ENCODE measurements around the gene PJA1.
A peak's percentile ranks its signal among the peaks of the same experiment; 100 is the strongest.

The PJA1 gene, protein sequence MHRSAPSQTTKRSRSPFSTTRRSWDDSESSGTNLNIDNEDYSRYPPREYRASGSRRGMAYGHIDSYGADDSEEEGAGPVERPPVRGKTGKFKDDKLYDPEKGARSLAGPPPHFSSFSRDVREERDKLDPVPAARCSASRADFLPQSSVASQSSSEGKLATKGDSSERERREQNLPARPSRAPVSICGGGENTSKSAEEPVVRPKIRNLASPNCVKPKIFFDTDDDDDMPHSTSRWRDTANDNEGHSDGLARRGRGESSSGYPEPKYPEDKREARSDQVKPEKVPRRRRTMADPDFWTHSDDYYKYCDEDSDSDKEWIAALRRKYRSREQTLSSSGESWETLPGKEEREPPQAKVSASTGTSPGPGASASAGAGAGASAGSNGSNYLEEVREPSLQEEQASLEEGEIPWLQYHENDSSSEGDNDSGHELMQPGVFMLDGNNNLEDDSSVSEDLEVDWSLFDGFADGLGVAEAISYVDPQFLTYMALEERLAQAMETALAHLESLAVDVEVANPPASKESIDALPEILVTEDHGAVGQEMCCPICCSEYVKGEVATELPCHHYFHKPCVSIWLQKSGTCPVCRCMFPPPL

DNA sequence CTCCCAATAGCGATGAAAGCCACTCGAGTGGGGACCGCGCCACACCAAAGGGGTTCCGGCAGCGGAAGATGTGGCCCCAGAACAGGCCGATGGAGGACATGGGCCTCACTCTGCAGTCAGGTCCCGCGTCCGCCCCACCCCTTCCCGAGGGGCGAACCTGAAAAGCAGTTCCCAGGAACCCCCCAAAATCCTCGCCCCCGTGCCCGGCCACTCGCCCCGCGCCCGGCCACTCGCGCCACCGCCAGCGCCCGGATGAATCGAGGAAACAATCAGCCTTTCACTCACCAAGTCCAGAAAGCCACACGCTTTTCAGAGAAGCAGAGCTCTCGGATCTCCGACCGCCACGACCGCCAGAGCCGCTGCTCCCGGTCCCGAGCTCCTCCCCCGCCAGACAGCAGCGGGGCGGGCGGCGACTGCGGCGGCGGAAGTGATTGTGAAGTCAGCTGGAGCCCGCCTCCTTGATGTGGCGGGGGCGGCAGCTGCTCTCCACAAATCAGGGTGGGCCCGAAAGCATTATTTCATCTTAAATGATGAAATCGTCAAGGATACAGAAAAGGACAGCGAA, at the start of gene PJA1:
Gene PJA1 (minus strand): TSS at position 367 of the 565 bp plus-strand sequence. CDS start 2,380 bp downstream, outside the sequence.
- DNase-seq (ENCODE audit: low spot score), result peak; percentile 63

DNA sequence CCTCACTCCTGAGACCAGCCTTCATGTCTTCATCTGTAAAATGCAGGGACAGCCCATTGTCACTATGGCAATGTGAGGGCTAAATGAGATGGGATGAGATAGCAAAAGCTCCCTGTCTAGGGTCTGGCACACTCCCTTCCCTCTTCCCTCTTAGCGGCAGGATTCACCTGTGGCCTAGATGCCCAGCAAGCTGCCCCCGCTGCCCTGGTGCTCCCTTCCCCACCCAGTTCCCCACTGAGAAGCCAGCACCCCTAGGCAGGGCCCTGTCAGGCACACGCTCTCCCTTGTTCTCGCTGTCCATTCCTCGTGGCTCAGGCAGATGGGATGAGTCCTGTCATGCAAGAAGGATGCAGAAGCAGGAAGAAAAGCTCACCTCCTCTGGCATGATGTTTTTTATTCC, 49.2 kb upstream of the PJA1 start:
- no peak for DNase-seq (ENCODE audit: low spot score)

DNA sequence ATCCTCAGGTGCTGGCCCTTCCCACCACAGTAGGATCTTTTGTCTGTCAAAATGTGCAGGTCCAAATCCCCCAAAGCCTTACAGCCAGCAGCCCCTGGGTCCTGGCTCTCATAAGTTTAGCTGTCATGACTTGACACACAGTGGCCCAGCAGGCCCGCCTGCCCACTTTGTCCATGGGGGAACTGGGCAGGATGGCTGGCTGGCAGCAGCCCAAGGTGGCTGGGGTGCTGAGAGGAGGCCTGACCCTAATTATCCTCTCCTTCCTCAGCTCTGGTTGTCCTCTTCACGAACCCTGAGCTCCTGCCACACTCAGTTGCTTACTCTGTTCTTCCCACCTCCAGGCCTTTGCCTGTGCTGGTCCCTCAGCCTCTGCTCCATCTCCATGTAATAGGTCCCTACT, 46.4 kb upstream of the PJA1 start:
- DNase-seq (ENCODE audit: low spot score), result no peak

DNA sequence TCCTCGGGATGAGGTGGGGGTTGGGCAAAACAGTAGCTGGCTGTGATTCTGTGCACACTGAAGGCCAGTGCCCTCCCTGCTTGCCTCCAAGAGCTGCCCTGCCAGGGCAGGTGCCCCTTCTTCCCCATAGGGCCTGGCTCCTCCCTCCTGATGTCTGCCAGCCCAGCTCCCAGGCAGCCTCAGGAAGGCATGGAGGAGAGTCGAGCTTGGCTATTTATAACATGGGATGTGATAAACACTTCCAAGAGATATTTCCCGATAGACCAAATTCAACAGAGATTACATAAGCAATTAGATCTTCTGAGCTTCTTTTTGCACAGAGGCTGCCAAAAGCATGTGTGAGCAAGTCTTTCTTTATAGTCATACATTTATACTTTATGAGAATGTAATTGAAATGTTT, 45.3 kb upstream of the PJA1 start:
- DNase-seq (ENCODE audit: low spot score), result no peak

DNA sequence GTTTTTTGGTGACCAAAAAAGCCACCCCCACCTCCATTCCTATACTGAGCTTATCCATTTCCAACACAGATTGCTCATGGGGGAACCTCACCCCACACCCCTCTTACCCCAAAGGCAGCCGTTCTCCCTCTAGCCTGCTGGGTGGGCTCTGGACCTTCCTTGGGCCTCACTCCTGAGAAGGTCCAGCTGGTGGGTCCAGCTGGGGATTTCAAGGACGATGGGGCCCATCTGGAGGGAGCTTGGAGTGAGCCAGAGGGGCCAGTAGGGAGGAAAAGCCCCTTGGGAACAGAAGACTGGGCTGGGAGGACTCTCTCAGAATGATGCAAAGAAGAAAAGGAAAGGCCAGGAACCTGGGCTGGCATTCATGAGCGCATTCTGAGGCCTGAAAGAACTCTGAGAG, 42.0 kb upstream of the PJA1 start:
- DNase-seq (ENCODE audit: low spot score), result no peak

DNA sequence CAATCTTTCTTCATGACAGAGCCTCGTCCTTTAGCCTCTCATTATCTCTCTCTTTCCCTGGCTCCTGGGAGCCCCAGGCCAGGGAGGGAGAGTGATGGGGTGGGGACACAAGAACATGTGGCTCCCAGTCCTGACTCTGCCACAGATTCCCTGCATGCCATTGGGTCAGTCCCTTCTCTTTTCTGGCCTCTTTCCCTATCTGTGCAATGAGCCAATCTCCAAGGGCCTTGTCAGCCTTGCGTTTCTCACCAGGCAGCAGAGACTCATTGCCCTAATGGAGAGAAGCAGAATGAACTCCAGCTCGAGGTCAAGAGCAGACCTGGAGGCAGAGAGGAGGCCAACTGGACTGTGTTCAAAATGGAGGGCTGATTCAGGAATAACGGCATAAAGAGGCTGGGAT, 38.4 kb upstream of the PJA1 start:
- no peak for DNase-seq (ENCODE audit: low spot score)

DNA sequence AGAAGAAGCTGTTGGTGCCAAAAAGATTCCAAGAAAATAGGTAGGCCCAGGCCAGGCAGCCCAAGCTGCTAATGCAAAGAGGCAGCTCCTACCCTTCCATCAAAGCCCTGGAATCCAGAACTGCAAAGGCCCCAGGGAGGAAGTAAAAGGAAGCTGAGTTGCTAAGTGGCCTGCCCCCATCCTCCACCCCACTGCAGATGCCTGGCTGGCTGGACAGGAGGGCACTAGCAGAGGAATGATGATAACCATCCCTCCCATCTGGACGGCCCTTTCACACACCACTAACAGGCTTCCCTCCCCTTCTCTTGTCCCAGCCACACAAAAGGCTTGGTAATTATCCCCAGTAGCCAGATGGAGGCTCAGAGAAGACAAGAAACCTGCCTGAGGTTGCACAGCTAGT, 32.4 kb upstream of the PJA1 start:
- DNase-seq (ENCODE audit: low spot score), result no peak

DNA sequence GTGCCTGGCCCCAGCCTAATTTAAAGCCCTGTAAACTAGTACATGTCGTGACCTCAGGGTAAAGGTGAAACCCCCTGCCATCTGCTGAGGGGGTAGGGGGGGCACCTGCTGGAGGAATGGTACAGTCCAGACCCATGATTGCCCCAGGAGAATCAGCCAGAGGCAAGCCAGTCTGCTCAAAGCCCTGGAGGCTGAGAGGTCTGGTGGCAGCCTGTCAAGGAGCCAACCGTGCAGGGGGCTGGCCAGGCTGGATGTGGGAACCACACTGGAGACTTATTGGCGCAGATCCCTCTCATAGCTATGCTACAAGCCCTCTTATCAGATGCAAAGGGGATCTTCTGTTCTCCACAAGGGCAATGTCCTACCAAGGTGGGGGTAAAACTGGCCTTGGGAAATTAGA, 31.4 kb upstream of the PJA1 start:
- DNase-seq (ENCODE audit: low spot score), result no peak

DNA sequence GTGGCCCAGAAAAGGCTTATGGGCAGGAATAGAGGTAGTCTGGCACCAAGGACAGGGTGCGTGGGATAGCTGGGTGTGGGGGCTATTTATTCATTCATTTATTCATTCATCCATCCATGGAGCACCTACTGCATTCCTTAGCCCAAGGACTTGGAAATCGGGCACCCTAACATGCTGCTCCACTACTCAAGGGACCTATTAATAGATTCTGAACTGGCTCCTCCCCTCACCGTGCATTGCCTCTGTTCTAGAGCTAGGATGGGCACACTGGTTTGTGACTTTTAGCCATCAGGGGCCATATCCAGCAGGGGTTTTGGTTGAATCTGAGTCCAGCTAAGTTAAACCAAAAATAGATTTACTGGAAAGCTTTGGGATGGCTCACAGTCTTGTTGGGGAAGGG, 30.6 kb upstream of the PJA1 start:
- no peak for DNase-seq (ENCODE audit: low spot score)

DNA sequence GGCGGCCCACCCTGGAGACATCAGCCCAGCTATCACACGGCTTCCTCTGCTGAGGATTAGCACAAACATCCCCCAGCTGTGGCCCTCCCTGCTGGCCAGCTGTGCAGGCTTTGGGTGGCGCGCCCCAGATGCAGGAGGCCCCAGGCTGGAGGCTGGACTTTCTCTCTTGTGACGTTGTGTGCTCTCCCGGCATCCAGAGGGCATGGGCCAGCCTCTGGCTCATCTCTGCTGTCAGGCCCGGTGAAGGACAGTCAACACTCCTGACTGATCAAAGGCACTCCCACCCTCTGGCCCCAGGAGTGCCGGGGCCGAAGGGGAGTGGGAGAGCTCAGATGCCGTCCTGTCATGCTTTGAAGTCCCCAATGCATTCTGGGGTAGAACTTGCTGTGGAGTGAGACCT, 29.9 kb upstream of the PJA1 start:
- DNase-seq (ENCODE audit: low spot score), result no peak

DNA sequence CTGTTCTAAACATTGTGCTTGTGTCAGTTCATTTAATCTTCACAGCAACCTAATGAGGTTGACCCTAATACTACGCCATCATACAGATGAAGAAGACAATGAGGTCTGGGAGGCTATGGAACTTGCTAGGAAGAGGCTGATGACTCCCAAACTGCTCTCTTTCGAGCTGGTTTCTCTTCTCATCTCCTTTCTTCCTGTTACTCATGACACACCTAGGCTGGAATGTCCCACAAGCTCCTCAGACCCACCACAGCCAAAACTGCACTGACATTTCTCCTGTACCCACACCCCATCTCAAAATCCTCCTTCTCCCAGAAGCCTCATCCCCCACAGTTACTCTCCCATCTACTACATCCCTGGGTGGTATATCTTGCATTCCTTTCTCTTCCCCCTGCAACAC, 27.4 kb upstream of the PJA1 start:
- DNase-seq (ENCODE audit: low spot score), result no peak

DNA sequence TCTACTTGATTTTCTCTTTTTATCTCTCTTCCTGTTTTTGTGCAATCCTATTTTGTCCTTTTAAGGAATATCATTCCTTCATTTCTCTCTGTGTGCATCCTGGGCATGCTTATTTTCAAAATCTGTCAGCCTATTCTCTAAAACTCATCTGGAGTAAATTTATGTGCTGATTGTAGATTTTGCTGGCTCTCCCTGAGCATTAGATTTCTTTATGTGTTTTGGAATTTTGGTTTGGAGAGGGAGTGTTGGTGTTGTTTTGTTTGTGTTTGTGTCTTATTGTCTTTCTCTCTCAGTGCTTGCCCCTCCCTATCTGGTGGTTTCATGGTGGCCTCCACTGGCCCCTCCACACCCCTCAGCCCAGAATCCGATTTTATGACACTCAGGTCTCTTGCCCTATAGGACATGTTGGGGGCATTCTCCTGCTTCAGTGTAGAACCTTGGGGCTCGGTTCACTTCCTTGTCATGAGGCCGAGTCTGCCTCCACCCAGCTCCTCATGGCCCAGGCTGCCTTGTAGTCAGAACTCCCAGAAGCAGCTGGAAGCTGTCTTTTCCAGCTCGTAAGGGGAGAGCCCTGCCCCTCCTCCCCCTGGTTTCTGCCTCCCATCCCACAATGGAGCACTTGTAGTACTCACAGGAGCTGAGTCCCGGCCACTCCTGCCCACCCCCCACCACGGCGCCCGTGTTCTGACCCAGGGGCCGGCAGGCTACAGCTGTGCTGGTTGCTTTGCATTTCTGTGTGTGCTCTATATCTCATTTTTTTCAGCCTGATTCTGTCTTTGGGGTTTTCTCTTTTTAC, 24.5 kb upstream of the PJA1 start:
- no peak for DNase-seq (ENCODE audit: low spot score)

DNA sequence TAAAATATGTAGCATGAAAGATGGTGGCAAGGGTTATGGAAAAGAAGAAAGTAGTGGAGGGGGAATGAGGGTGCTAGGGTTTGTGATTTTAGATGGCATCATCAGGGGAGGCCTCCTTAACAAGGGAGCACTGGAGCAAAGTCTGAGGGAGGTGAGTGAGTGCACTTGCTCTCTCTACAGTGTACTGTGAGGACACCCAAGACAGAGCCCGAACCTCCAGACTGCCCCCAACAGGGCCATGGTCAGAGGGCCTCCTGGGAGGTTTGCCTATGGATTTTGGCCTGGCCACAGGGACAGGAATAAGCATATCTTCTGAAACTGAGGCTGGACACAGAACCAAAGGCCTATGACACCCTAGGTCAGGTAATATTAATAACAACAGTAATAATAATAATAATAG, 21.4 kb upstream of the PJA1 start:
- no peak for DNase-seq (ENCODE audit: low spot score)

DNA sequence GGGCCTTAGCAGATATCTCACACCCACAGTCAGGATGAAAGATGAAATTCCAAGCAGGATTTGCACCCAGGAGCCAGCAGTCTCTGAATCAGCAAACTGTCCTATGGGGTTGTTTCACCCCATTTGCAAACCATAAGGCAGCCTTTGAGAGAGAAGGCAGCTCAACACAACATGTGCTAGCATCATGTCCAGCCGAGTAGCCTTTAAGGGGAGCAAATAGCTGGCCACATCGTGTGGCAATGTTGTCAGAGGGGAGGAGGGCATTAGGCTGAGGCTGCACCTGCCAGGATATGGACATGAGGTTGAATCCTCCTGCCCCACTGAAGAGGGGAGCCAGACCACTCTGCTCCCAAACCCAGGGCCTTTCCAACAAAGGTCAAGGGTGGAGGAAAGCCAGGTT, 20.6 kb upstream of the PJA1 start:
- DNase-seq (ENCODE audit: low spot score), result no peak

DNA sequence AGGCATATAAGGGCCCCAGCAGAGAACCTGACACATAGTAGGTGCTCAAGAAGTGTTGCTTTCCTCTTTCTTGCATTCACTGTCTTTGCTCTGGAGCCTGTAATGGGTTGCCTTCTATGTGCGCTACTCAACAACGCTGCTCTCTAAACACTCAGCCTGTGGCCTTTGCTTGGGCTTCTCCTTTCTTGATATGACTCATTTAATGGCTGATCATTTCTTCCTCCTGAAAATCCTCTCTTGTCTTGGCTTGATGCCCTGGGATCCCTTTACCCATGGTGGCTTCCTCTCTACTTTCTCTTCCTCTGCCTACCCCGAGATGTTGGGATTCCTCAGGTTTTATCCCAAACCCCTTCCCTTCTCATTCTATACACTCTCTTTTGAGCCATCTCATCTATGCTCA, 19.9 kb upstream of the PJA1 start:
- no peak for DNase-seq (ENCODE audit: low spot score)

DNA sequence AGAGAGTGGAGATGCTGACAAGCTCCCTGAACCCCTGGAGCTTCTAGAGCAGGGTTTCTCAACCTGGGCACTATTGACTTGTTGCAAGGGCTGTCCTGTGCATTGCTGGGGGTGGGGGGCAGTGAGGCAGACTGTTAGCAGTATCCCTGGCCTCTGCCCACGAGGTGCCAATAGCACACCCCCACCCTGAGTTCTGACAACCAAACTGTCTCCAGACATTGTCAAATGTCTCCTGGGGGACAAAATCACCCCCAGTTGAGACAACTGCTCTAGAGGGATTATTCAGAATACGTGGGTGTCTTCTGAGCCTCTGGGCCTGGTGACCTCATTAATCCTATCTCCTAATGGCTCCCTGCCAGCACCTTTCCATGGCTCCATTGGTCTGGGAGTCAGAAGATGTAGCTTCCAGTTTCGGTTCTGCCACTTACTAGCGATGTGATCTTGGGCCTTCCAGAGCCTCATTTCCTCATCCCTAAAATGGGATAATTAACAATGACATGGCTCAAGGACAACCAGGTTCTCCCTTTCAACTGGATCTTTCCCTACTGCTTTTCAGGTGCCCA, 17.6 kb upstream of the PJA1 start:
- no peak for DNase-seq (ENCODE audit: low spot score)

DNA sequence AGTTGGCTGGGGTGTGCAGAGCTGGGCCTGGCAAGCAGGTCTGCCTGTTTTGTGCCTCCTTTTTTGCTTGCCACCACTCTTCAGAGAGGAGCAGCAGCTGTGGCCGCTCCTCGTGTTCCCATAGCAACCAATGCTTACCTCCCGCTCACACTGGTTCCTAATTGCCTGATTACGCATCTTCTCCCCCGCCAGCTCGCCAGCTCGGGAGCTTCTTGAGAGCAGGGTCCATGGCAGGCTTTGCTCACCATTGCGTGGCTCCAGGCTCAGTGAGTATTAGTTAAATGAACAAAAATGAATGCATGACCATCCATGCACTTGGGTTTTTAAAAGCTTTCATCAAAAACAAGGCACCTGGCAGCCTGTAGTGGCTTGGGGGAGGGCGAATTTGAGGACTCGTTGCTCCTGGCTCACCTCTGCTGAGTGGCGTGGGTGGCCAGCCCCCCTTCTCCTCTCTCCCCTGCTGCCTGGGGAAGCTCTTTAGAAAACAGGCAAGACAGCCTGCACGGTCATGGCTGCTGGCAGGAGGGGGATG, 14.2 kb upstream of the PJA1 start:
- peak; percentile 63 for DNase-seq (ENCODE audit: low spot score)

DNA sequence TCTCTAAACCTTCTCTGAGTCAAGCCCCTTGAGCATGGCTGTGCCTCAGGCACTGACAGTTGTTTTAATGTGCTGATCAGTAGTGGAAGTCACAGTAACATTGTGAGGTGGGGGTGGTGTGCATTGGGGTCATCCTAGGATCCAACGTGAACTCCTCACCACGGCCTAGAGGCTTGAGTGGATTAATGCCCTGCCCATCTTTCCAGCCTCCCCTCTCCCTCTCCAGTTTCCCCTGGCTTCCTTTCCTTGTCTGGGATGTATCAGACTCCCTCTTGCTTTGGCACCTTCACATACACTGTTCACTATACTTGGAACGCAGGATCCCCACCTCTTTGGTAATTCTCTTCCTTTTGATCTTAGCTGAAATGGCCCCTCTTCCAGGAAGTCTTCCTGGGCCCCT, 13.3 kb upstream of the PJA1 start:
- DNase-seq (ENCODE audit: low spot score), result no peak

DNA sequence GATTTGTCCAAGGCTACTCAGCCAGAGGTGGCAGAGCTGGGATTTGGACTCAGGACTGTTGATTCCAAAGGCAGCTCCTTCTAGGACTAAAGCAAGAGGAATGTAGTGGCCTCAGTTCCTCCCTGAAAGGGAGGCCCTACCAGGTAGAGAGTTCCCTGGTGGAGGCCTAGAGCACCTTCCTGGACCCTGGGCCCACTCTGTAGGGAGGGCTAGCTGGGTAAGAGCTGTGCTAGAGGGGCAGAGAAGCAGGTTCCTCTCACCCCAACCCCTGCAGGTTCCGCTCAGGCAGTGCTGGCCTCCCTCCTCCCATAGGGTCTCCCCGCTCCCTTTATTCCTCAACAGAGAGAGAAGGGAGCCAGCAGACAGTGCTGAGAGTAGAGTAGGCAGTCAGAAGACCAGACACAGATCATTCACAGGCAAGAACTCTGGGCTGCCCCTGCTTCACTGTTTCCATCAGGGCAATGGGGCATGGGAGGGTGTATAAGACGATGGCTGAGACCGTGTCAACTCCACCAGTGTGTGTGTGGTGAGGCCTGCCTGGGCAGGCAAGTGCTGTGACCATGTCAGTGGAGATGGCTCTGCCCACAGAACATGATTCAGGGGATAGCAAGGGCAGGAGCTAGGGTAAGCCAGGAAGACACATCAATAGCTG, 12.4 kb upstream of the PJA1 start:
- DNase-seq (ENCODE audit: low spot score), result no peak

DNA sequence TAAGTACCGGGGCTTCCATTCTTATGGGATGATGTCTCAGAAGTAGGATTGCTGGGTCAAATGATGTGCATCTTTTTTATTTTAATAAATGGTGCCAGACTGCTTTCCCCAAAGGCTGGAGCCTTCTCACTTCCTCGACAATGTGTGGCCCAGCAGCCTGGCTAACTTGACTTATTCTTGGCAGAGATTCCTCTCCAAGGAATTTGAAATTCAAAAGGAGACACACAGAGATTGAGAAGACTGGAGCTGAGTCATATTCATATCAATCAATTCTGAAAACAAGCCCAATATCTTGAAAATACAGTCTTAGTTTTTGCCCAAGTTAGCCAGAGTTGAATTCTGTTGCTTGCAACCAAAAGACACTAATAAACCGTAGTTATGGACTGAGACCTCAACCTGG, 10.8 kb upstream of the PJA1 start:
- no peak for DNase-seq (ENCODE audit: low spot score)

DNA sequence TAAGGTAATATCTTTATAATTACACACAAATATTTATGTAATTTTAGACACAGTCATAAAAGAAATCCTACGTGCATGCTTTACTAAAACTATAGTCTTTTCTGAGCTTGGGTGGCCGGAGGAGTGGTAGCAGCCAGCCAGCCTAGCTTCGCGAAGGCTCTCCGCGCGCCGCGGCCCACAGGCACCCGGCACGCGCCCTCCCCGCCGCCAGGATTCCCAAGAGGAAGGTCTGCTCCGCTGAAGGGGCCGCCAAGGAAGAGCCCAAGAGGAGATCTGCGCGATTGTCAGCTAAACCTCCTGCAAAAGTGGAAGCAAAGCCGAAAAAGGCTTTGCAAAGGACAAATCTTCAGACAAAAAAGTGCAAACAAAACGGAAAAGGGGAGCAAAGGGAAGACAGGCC, 8.7 kb upstream of the PJA1 start:
- no peak for DNase-seq (ENCODE audit: low spot score)

DNA sequence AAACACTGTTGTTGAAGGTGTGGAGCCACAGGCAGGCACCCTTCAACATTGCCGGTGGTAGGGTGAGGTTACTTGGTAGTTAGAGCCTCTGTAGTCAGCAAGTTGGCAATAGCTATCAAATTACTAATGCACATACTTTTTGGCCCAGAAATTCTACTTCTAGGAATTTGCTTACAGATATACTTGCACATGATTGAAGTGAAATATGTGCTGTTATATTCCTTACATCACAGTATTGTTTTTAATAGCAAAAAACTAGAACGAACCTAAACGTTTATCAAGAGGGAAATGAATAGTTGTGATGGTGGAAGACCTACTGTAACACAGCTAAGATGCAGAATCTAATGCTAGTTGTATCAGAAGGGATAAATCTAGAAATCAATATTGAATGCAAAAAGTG, 7.7 kb upstream of the PJA1 start:
- DNase-seq (ENCODE audit: low spot score), result no peak

Data from cerebellar cortex (tissue), 1 donor.